Measurements from ENCODE around the gene TFB2M.

DNA sequence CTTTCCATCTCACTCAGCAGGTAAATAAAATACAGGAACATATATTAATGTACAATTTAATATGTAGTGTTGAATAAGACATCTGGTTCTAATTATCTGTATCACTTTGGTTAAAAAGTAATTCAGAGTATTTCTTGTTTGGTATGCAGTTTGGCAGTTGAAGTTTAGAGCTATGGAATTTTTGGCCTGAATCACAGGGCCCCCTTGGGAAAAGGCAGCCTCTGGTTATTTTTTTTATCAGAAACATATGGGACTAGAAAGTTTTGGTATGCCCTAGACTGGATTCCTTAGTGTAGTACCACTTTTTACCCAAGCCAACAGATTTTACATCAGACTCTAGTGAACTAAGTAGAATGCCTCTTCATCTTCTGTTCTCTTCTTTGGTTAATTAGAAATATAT, 26.6 kb upstream of the TFB2M start:
- TF ChIP-seq, protein P1, sequence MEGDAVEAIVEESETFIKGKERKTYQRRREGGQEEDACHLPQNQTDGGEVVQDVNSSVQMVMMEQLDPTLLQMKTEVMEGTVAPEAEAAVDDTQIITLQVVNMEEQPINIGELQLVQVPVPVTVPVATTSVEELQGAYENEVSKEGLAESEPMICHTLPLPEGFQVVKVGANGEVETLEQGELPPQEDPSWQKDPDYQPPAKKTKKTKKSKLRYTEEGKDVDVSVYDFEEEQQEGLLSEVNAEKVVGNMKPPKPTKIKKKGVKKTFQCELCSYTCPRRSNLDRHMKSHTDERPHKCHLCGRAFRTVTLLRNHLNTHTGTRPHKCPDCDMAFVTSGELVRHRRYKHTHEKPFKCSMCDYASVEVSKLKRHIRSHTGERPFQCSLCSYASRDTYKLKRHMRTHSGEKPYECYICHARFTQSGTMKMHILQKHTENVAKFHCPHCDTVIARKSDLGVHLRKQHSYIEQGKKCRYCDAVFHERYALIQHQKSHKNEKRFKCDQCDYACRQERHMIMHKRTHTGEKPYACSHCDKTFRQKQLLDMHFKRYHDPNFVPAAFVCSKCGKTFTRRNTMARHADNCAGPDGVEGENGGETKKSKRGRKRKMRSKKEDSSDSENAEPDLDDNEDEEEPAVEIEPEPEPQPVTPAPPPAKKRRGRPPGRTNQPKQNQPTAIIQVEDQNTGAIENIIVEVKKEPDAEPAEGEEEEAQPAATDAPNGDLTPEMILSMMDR (IDR thresholded peaks at IDR 0.05): no peak
- TF ChIP-seq POLR2AphosphoS5 (IDR thresholded peaks at IDR 0.05): no peak
- no peak for TF ChIP-seq POLR2A (IDR thresholded peaks at IDR 0.05; ENCODE audit: low read depth)
- no peak for TF ChIP-seq EP300 (IDR thresholded peaks at IDR 0.05)

Measured in esophagus muscularis mucosa (tissue), 4 donors.